ENCODE results near the gene SMO. TPM values are rescaled to one million over a fixed set of nuclear protein-coding genes. Genes with fewer than 3 reads are reported as not detected.
A peak's percentile ranks its signal among the peaks of the same experiment; 100 is the strongest.

SMO gene
- total and polyA plus RNA-seq, 12 donors: 1.7 to 8.3 (median 4.9) TPM

DNA sequence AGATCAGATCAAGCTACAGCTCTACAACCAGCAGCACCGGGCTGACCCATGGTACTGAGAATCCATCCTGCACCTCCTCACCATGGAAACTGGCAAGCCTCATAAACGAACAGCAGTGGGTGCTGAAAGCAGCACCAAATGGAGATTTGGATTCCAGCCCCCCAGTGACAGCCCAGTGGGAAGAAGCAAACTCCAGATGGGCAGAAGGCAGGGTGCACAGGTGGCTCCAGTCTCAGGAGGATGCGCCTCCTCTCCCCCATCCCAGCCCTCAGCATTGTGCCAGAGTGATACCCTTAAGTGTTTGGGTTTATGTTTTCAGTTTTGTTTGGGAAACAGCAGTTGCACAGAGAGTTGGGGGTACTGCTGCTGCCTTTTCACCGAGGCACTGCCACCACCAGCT, 20.6 kb upstream of the SMO start:
- H3K27me3 ChIP-seq: peaks cover 0 to 8% (median 0%) of the 10 kb centered on the region in 7 donors
- H3K4me3 ChIP-seq: no peak overlapping the region
- peaks cover 0 to 19% (median 10%) of the 10 kb centered on the region in 9 donors for H3K4me1 ChIP-seq
- no peaks in the 10 kb centered on the region for H3K9me3 ChIP-seq
- 75 to 76% methylated on average over 4 of the region's 4 CpGs for WGBS, 2 donors
- H3K27ac ChIP-seq: no peak overlapping the region
- intact Hi-C loops (cut with DNase I): loop anchor here in 2 of 10 donors (5.0 kb wide), 2 partner anchors 39 to 44 kb away; no protein-coding TSS in a partner anchor
- DNase-seq (no peak), ATAC-seq (peak in 1 of 8 donors; percentile 10)
- no peaks in the 10 kb centered on the region for H3K36me3 ChIP-seq
- TF ChIP-seq, protein P1, sequence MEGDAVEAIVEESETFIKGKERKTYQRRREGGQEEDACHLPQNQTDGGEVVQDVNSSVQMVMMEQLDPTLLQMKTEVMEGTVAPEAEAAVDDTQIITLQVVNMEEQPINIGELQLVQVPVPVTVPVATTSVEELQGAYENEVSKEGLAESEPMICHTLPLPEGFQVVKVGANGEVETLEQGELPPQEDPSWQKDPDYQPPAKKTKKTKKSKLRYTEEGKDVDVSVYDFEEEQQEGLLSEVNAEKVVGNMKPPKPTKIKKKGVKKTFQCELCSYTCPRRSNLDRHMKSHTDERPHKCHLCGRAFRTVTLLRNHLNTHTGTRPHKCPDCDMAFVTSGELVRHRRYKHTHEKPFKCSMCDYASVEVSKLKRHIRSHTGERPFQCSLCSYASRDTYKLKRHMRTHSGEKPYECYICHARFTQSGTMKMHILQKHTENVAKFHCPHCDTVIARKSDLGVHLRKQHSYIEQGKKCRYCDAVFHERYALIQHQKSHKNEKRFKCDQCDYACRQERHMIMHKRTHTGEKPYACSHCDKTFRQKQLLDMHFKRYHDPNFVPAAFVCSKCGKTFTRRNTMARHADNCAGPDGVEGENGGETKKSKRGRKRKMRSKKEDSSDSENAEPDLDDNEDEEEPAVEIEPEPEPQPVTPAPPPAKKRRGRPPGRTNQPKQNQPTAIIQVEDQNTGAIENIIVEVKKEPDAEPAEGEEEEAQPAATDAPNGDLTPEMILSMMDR (IDR thresholded peaks at IDR 0.05): no peak

DNA sequence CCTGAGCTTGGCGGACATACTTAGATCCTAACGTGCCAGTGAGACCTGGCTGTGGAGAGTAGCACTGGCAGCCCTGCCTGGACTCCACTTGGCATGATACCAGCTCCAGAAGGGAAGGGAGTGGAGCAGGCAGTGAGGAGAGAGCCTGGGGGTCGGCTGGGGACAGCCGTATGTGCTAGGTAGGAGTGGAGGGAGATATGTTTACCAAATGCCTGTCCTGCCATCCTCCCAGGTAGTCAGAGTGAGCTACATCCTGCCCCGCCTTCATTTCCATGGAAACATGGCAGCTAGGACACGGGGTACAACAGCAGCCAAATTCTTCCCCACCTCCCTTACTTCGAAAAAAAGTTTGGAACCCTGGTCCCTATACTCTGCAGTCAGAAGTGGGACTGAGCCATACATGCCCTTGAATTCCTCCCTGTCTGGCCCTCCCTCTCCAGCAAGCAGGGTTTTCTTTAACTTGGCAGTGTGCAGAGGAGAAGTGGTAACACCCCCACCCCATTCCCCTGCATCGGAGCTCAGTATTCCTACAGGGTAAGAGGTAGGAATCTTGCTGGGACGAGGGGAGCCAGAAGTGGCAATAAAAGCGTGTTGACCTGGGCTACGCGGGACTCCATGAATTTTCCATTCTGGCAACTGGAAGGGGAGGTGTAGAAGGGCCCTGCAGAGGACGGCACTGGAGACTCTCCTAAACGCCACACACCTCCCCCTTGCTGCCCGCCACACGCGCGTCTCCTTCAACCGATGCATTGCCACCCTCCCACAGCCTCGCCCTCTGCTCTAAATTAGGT, 20.0 kb upstream of the SMO start:
- peak in 6 of 8 donors; percentile 18 to 75 (median 45) for ATAC-seq
- Histone ChIP-seq H3K4me1 (peaks cover 0 to 19% (median 10%) of the 10 kb centered on the region in 9 donors), H3K36me3 (no peaks in the 10 kb centered on the region), H3K4me3 (peak overlapping the region in 9 of 10 donors; percentile 39 to 60 (median 56)), H3K9me3 (no peaks in the 10 kb centered on the region), H3K27me3 (peaks cover 0 to 8% (median 0%) of the 10 kb centered on the region in 7 donors), H3K27ac (peak overlapping the region in 5 of 10 donors; percentile 10 to 70 (median 56))
- DNase-seq: no peak
- 29 to 30% methylated on average over 20 of the region's 20 CpGs for WGBS, 2 donors
- TF ChIP-seq, protein P1 (IDR thresholded peaks at IDR 0.05): no peak
- intact Hi-C loops (cut with DNase I): loop anchor here in 2 of 10 donors (5.0 kb wide), 2 partner anchors 39 to 44 kb away; no protein-coding TSS in a partner anchor

DNA sequence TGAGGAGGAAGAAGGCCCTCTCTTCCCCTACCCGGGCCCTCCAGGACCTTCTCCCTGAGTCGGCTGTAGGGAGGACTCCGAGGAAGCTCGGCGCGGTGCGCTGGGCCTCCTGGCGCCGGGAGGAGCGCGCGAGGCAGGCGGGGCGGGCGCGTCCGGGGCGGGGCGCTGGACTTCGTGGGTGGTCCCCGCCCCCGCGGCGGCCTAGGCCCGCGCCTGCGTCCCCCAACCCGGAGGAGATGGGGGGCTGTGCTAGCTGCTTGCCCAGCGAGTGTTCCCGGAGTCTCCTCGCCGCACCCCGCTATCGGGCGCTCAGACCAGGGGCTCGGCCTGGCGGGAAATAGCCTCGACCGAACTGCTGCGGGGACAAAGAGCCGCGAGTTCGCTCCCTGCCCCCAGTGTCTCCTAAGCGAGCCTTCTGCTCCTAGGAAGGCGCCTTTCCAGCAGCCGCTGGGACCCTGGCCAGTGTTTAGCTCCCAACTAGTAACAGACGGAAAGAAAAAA, 19.2 kb upstream of the SMO start:
- H3K27ac ChIP-seq: peak overlapping the region in 7 of 10 donors; percentile 10 to 70 (median 55)
- ATAC-seq (peak; percentile 84 to 92 (median 88)), DNase-seq (peak; percentile 48 to 68)
- H3K36me3 ChIP-seq: no peaks in the 10 kb centered on the region
- 2 to 3% methylated on average over 41 to 47 of the region's 47 CpGs for WGBS, 2 donors
- H3K4me1 ChIP-seq: peaks cover 0 to 19% (median 10%) of the 10 kb centered on the region in 9 donors
- intact Hi-C loops (cut with DNase I): loop anchor here in 2 of 10 donors (5.0 kb wide), 2 partner anchors 38 to 43 kb away; no protein-coding TSS in a partner anchor
- H3K27me3 ChIP-seq: peaks cover 0 to 8% (median 0%) of the 10 kb centered on the region in 7 donors
- peak overlapping the region; percentile 28 to 60 (median 55) for H3K4me3 ChIP-seq
- H3K9me3 ChIP-seq: no peaks in the 10 kb centered on the region
- TF ChIP-seq, protein P1 (IDR thresholded peaks at IDR 0.05): no peak

DNA sequence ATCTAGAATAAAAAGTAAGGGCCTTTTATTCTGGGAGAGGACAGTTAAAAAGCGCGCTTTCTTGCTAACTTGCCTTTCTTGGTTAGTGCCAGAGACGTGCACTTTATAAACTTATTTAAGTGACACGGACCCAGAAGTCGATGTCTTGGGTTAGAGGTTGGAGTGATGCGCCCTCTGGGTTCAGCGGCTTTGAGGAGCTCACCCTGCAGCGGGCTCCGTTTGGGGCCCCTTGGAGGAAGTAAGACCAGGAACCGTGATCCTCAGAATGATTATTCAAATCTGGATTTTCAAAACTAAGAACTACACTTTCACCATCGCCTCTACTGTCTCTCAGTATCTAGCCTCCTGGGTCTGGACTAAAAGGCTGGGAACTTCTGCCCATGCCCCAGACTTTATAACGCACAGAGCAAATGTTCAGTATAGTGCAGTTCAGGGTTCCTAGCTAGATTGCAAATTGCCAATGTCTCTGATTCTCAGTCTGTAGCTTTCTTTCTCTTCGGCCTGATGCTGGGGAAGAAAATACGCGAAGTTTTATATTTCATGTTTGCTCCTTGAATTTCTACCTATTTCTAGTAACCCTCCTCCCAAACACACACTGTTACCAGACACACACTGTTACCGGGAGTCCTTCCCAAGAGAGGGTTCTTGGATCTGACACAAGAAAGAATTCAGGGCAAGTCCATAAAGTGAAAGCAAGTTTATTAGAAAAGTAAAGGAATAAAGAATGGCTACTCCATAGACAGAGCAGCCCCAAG, 18.6 kb upstream of the SMO start:
- DNase-seq: no peak
- H3K27ac ChIP-seq: peak overlapping the region in 6 of 10 donors; percentile 20 to 70 (median 56)
- 60 to 64% methylated on average over 16 of the region's 16 CpGs for WGBS, 2 donors
- H3K36me3 ChIP-seq: no peaks in the 10 kb centered on the region
- peaks cover 0 to 19% (median 10%) of the 10 kb centered on the region in 9 donors for H3K4me1 ChIP-seq
- TF ChIP-seq, protein P1 (IDR thresholded peaks at IDR 0.05): no peak
- peak in 5 of 8 donors; percentile 5 to 27 (median 15) for ATAC-seq
- peaks cover 0 to 8% (median 0%) of the 10 kb centered on the region in 7 donors for H3K27me3 ChIP-seq
- H3K4me3 ChIP-seq: peak overlapping the region in 9 of 10 donors; percentile 39 to 60 (median 56)
- intact Hi-C loops (cut with DNase I): loop anchor here in 2 of 10 donors (5.0 kb wide), 2 partner anchors 37 to 42 kb away; no protein-coding TSS in a partner anchor
- no peaks in the 10 kb centered on the region for H3K9me3 ChIP-seq

Data from heart right ventricle (tissue), 16 donors.